OCI-LY7 (cell line): Measurements from ENCODE around the gene ZNHIT3. TPM values are rescaled to one million over a fixed set of nuclear protein-coding genes. Genes with fewer than 3 reads are reported as not detected.

ENCODE experiments used
- BruUV-seq: library from RNA; stranded (reverse); fragments of 400-500 nt; replicated peaks from 2 replicates; lab custom pipeline; 2021; lab: Mats Ljungman, UMichigan
- CTCF ChIA-PET: fragments of 300-600 bp; sonication (Branson Sonifier 250); formaldehyde crosslinking; loops from one replicate; lab custom pipeline; 2022; ENCODE audit warnings: antibody characterized with exemption; ENCODE audit not compliant: unreplicated experiment; lab: Charles Lee
- POLR2A ChIA-PET: fragments of 300-600 bp; sonication (Branson Sonifier 250); formaldehyde crosslinking; loops from one replicate; lab custom pipeline; 2022; ENCODE audit warnings: antibody characterized with exemption; lab: Charles Lee
- DNase-seq: peaks from one replicate; pipeline ENCODE4 v3.0.0-alpha.2; 2015; ENCODE audit warnings: low spot score
- H2AFZ ChIP-seq: fragments of 200-600 bp; sonication (generic), shearing (Covaris generic); 2 replicates; pipeline ENCODE4 v1.6.1; 2014; ENCODE audit warnings: mild to moderate bottlenecking, antibody characterized with exemption, low read length, moderate library complexity
- H3K27ac ChIP-seq: fragments of 200-600 bp; sonication (generic); 2 replicates; pipeline ENCODE4 v1.5.1; 2014; ENCODE audit warnings: mixed run types, low read depth, mild to moderate bottlenecking, moderate library complexity, low read length, inconsistent platforms; ENCODE audit not compliant: poor library complexity, severe bottlenecking
- H3K36me3 ChIP-seq: fragments of 200-600 bp; sonication (generic); 2 replicates; pipeline ENCODE4 v1.6.1; 2014; ENCODE audit warnings: mild to moderate bottlenecking, antibody characterized with exemption, low read length, moderate library complexity, mixed read lengths; ENCODE audit not compliant: insufficient read depth
- H3K4me1 ChIP-seq: fragments of 200-600 bp; sonication (generic); 2 replicates; pipeline ENCODE4 v1.5.1; 2014; ENCODE audit warnings: mild to moderate bottlenecking, low read length; ENCODE audit not compliant: insufficient read depth, poor library complexity, severe bottlenecking
- H3K4me2 ChIP-seq: fragments of 200-600 bp; sonication (generic); 2 replicates; pipeline ENCODE4 v1.6.1; 2014; ENCODE audit warnings: mild to moderate bottlenecking, low read length
- H3K4me3 ChIP-seq: fragments of 200-600 bp; sonication (generic); 2 replicates; pipeline ENCODE4 v1.5.1; 2014; ENCODE audit warnings: mild to moderate bottlenecking, low read depth, low read length; ENCODE audit not compliant: poor library complexity, severe bottlenecking
- H3K79me2 ChIP-seq: fragments of 200-600 bp; sonication (generic); 2 replicates; pipeline ENCODE4 v1.6.1; 2016; ENCODE audit warnings: low read depth, mild to moderate bottlenecking, low read length, moderate library complexity, mixed read lengths; ENCODE audit not compliant: insufficient read depth
- H3K9me2 ChIP-seq: fragments of 200-600 bp; sonication (generic); 2 replicates; pipeline ENCODE4 v1.6.1; 2016; ENCODE audit warnings: mild to moderate bottlenecking, low read length, mixed read lengths; ENCODE audit not compliant: insufficient read depth
- H3K9me3 ChIP-seq: fragments of 200-600 bp; sonication (generic); 2 replicates; pipeline ENCODE4 v1.6.1; 2014; ENCODE audit warnings: mild to moderate bottlenecking, mixed run types, low read length, mixed read lengths
- H4K20me1 ChIP-seq: fragments of 200-600 bp; sonication (generic); 2 replicates; pipeline ENCODE4 v1.6.1; 2014; ENCODE audit warnings: mild to moderate bottlenecking, antibody characterized with exemption, low read length, moderate library complexity, mixed read lengths; ENCODE audit not compliant: insufficient read depth
- EZH2phosphoT487 ChIP-seq: fragments of 200-600 bp; sonication (generic); IDR thresholded peaks from 2 replicates; pipeline ENCODE4 v1.6.1; 2018; ENCODE audit warnings: low read depth, borderline replicate concordance, mild to moderate bottlenecking, mixed run types, antibody characterized with exemption, low read length, moderate library complexity, mixed read lengths
- intact Hi-C: fragments of 100-400 bp; cut with micrococcal nuclease; formaldehyde crosslinking; loops from one replicate; pipeline ENCODE4 v1.10.0; 2022; ENCODE audit not compliant: unreplicated experiment
- total RNA-seq, 2 experiments: library from RNA; depleted of rRNA in 1 of 2; stranded (reverse); fragments of >200 nt in 1 of 2; shearing (Covaris generic) in 1 of 2; gene quantifications; 2 replicates each; pipeline ENCODE4 v1.2.3, GENCODE V29; 2014 to 2022
- TF ChIP-seq, protein P1 (sequence below): fragments of 200-600 bp; sonication (generic); conservative IDR thresholded peaks from 2 replicates; pipeline ENCODE4 v1.5.1; 2014; ENCODE audit warnings: mild to moderate bottlenecking, antibody characterized with exemption, low read length, moderate library complexity, mixed read lengths

The ZNHIT3 gene
- total RNA-seq, 2 experiments from 2014 or later, result 40.4 to 47.7 TPM

GRCh38 chr17:36463916-36464764, 22.3 kb upstream of the ZNHIT3 start:
- BruUV-seq, result no TSS peak
- intact Hi-C loops, result no loop called here
- Histone ChIP-seq H3K4me2 (no peak overlapping the region), H3K9me2 (no peaks in the 10 kb centered on the region), H3K9me3 (no peaks in the 10 kb centered on the region), H3K27ac (no peak overlapping the region), H3K36me3 (no peaks in the 10 kb centered on the region), H4K20me1 (no peaks in the 10 kb centered on the region), H3K79me2 (no peaks in the 10 kb centered on the region), H2AFZ (no peak overlapping the region), H3K4me3 (no peak overlapping the region), H3K4me1 (no peaks in the 10 kb centered on the region)
- TF ChIP-seq EZH2phosphoT487, result no peak
- TF ChIP-seq, protein P1, sequence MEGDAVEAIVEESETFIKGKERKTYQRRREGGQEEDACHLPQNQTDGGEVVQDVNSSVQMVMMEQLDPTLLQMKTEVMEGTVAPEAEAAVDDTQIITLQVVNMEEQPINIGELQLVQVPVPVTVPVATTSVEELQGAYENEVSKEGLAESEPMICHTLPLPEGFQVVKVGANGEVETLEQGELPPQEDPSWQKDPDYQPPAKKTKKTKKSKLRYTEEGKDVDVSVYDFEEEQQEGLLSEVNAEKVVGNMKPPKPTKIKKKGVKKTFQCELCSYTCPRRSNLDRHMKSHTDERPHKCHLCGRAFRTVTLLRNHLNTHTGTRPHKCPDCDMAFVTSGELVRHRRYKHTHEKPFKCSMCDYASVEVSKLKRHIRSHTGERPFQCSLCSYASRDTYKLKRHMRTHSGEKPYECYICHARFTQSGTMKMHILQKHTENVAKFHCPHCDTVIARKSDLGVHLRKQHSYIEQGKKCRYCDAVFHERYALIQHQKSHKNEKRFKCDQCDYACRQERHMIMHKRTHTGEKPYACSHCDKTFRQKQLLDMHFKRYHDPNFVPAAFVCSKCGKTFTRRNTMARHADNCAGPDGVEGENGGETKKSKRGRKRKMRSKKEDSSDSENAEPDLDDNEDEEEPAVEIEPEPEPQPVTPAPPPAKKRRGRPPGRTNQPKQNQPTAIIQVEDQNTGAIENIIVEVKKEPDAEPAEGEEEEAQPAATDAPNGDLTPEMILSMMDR, result no peak
- POLR2A ChIA-PET, result no interaction called here
- CTCF ChIA-PET, result no interaction called here
- DNase-seq, result no peak

GRCh38 chr17:36464765-36465088, 21.8 kb upstream of the ZNHIT3 start:
- Histone ChIP-seq H3K9me2 (no peaks in the 10 kb centered on the region), H2AFZ (no peak overlapping the region), H3K4me3 (no peak overlapping the region), H3K4me1 (no peaks in the 10 kb centered on the region), H3K79me2 (no peaks in the 10 kb centered on the region), H4K20me1 (no peaks in the 10 kb centered on the region), H3K27ac (no peak overlapping the region), H3K9me3 (no peaks in the 10 kb centered on the region), H3K4me2 (no peak overlapping the region), H3K36me3 (no peaks in the 10 kb centered on the region)
- CTCF ChIA-PET, result no interaction called here
- no peak for TF ChIP-seq EZH2phosphoT487
- TF ChIP-seq, protein P1, result no peak
- DNase-seq, result no peak
- intact Hi-C loops, result no loop called here
- no TSS peak for BruUV-seq
- POLR2A ChIA-PET, result no interaction called here

GRCh38 chr17:36468903-36469635, 17.4 kb upstream of the ZNHIT3 start:
- no peaks in the 10 kb centered on the region for H3K9me3 ChIP-seq
- H2AFZ ChIP-seq, result no peak overlapping the region
- no peaks in the 10 kb centered on the region for H3K36me3 ChIP-seq
- intact Hi-C loops, result no loop called here
- DNase-seq, result no peak
- BruUV-seq, result no TSS peak
- no peak for TF ChIP-seq EZH2phosphoT487
- ChIA-PET CTCF (no interaction called here), POLR2A (no interaction called here)
- H3K27ac ChIP-seq, result no peak overlapping the region
- H3K4me2 ChIP-seq, result no peak overlapping the region
- no peaks in the 10 kb centered on the region for H4K20me1 ChIP-seq
- no peak overlapping the region for H3K4me3 ChIP-seq
- no peaks in the 10 kb centered on the region for H3K9me2 ChIP-seq
- peaks cover 14% of the 10 kb centered on the region for H3K4me1 ChIP-seq
- no peaks in the 10 kb centered on the region for H3K79me2 ChIP-seq
